GM12878 (cell line): ENCODE data around the gene TM9SF4. TPM values are rescaled to one million over a fixed set of nuclear protein-coding genes. Genes with fewer than 3 reads are reported as not detected.

Source experiments
- ATAC-seq: fragments of 200-7000 bp; cut with Tn5 transposase; 3 replicates; pipeline ENCODE4 v1.9.1; 2020; ENCODE audit warnings: mild to moderate bottlenecking, moderate library complexity
- BruUV-seq: library from RNA; stranded (reverse); fragments of 400-500 nt; replicated peaks from 2 replicates; lab custom pipeline; 2021; lab: Mats Ljungman, UMichigan
- CTCF ChIA-PET: fragments of 300-600 bp; sonication (Branson Sonifier 250); formaldehyde crosslinking; extraction: SDS; loops from one replicate; lab custom pipeline; 2021; ENCODE audit warnings: inconsistent platforms; lab: Yijun Ruan, JAX
- POLR2A ChIA-PET: fragments of 350-600 bp; formaldehyde crosslinking; extraction: SDS; loops from one replicate; lab custom pipeline; 2021; ENCODE audit warnings: inconsistent platforms; lab: Charles Lee
- RAD21 ChIA-PET: fragments of 300-600 bp; sonication (Branson Sonifier 250); formaldehyde crosslinking; loops from one replicate; lab custom pipeline; 2023; ENCODE audit warnings: antibody characterized with exemption; ENCODE audit not compliant: unreplicated experiment; lab: Charles Lee
- SMC1A ChIA-PET: fragments of 300-600 bp; sonication (Branson Sonifier 250); formaldehyde crosslinking; loops from one replicate; lab custom pipeline; 2023; ENCODE audit not compliant: unreplicated experiment, uncharacterized antibody; lab: Charles Lee
- DNase-seq: peaks from one replicate; pipeline ENCODE4 v3.0.0-alpha.2; 2011; ENCODE audit warnings: low read depth, low spot score
- FAIRE-seq: peaks from 3 replicates; lab custom pipeline; 2011; peaks lifted over from hg19 to GRCh38; lab: Jason Lieb, UNC
- H2AFZ ChIP-seq: 2 replicates; pipeline ENCODE4 v1.6.0; 2011; ENCODE audit warnings: low read depth, low read length, control low read depth; ENCODE audit not compliant: control insufficient read depth
- H3K27ac ChIP-seq: 2 replicates; pipeline ENCODE4 v1.5.1; 2011; ENCODE audit warnings: control low read depth; ENCODE audit not compliant: control insufficient read depth, insufficient read depth
- H3K27me3 ChIP-seq, 2 experiments: replicated peaks in 1 of 2; 2 replicates each; pipeline versions ENCODE4 v1.6.0 to v1.6.1; 2011; ENCODE audit warnings: low read length in 1 of 2; ENCODE audit not compliant: control insufficient read depth in 2 of 2, insufficient read depth in 2 of 2
- H3K36me3 ChIP-seq, 2 experiments: 2 replicates each; pipeline ENCODE4 v1.5.1; 2011; ENCODE audit warnings: low read length in 1 of 2; ENCODE audit not compliant: control insufficient read depth in 2 of 2, insufficient read depth in 2 of 2
- H3K4me1 ChIP-seq: 2 replicates; pipeline ENCODE4 v1.6.1; 2011; ENCODE audit warnings: mild to moderate bottlenecking, low read length, moderate library complexity, mixed read lengths; ENCODE audit not compliant: control insufficient read depth, insufficient read depth
- H3K4me2 ChIP-seq: 2 replicates; pipeline ENCODE4 v1.6.0; 2011; ENCODE audit warnings: control low read depth; ENCODE audit not compliant: control insufficient read depth, insufficient read depth
- H3K4me3 ChIP-seq: fragments of 200-600 bp; sonication (generic); 2 replicates; pipeline ENCODE4 v1.5.1; 2016
- H3K79me2 ChIP-seq: 2 replicates; pipeline ENCODE4 v1.6.0; 2011; ENCODE audit warnings: low read length; ENCODE audit not compliant: control insufficient read depth, insufficient read depth
- H3K9ac ChIP-seq: 2 replicates; pipeline ENCODE4 v1.8.0; 2011; ENCODE audit warnings: low read length, control low read depth, mixed read lengths; ENCODE audit not compliant: control insufficient read depth, insufficient read depth
- H3K9me3 ChIP-seq: replicated peaks from 3 replicates; pipeline ENCODE4 v1.5.1; 2011; ENCODE audit warnings: mild to moderate bottlenecking, low read length; ENCODE audit not compliant: control insufficient read depth, insufficient read depth
- H4K20me1 ChIP-seq: 2 replicates; pipeline ENCODE4 v1.6.0; 2011; ENCODE audit not compliant: control insufficient read depth, insufficient read depth
- ATF3 ChIP-seq: IDR thresholded peaks from 2 replicates; pipeline ENCODE4 v1.6.1; 2011; ENCODE audit warnings: low read depth, mild to moderate bottlenecking, low read length, moderate library complexity, borderline replicate concordance; ENCODE audit errors: extremely low read depth
- CEBPB ChIP-seq, 2 experiments: fragments of 150-350 bp in 1 of 2; IDR thresholded peaks; 2 replicates each; pipeline ENCODE4 v1.6.1; 2012 to 2014; ENCODE audit warnings: low read depth in 2 of 2, low read length in 2 of 2, borderline replicate concordance in 1 of 2, inconsistent platforms in 1 of 2
- CREB1 ChIP-seq: IDR thresholded peaks from 2 replicates; pipeline ENCODE4 v1.6.1; 2012; ENCODE audit warnings: low read depth, mild to moderate bottlenecking, inconsistent platforms
- ETV6 ChIP-seq, 2 experiments: fragments of 450-650 bp in 1 of 2; IDR thresholded peaks in 1 of 2; conservative IDR thresholded peaks in 1 of 2; 2 replicates each; pipeline ENCODE4 v1.6.1; 2014; ENCODE audit warnings: antibody characterized with exemption in 1 of 2, borderline replicate concordance in 1 of 2, low read depth in 1 of 2, mild to moderate bottlenecking in 1 of 2, moderate library complexity in 1 of 2
- FOXM1 ChIP-seq: IDR thresholded peaks from 2 replicates; pipeline ENCODE4 v1.6.1; 2012; ENCODE audit warnings: low read depth, mild to moderate bottlenecking, inconsistent platforms, low read length, moderate library complexity
- GATAD2B ChIP-seq: fragments of 450-650 bp; conservative IDR thresholded peaks from 2 replicates; pipeline ENCODE4 v1.6.1; 2017; ENCODE audit warnings: low read depth, mild to moderate bottlenecking, moderate library complexity
- HDAC6 ChIP-seq: fragments of 200-600 bp; sonication (generic); IDR thresholded peaks from one replicate; pipeline ENCODE4 v1.8.0; 2017; ENCODE audit warnings: antibody characterized with exemption; ENCODE audit not compliant: unreplicated experiment
- IKZF1 ChIP-seq: fragments of 450-650 bp; conservative IDR thresholded peaks from 2 replicates; pipeline ENCODE4 v1.6.1; 2017; ENCODE audit warnings: antibody characterized with exemption, mild to moderate bottlenecking
- IKZF2 ChIP-seq, 2 experiments: fragments of 450-650 bp; IDR thresholded peaks; 2 replicates each; pipeline ENCODE4 v1.6.1; 2017; ENCODE audit warnings: mild to moderate bottlenecking in 2 of 2, moderate library complexity in 2 of 2
- MLLT1 ChIP-seq: fragments of 450-650 bp; IDR thresholded peaks from 2 replicates; pipeline ENCODE4 v1.6.1; 2016; ENCODE audit warnings: mild to moderate bottlenecking
- NFIC ChIP-seq: IDR thresholded peaks from 2 replicates; pipeline ENCODE4 v1.6.1; 2012; ENCODE audit warnings: low read depth, mild to moderate bottlenecking, inconsistent platforms, low read length, moderate library complexity
- NR2C2 ChIP-seq: IDR thresholded peaks from 2 replicates; pipeline ENCODE4 v1.6.1; 2011; ENCODE audit warnings: borderline replicate concordance, low read depth; ENCODE audit not compliant: control insufficient read depth, insufficient read length
- NR2F1 ChIP-seq: fragments of 450-650 bp; conservative IDR thresholded peaks from 2 replicates; pipeline ENCODE4 v1.6.1; 2017; ENCODE audit warnings: mild to moderate bottlenecking
- PAX5 ChIP-seq: IDR thresholded peaks from 2 replicates; pipeline ENCODE4 v1.6.1; 2011; ENCODE audit warnings: low read depth, low read length, borderline replicate concordance
- RB1 ChIP-seq: fragments of 450-650 bp; formaldehyde crosslinking; IDR thresholded peaks from 2 replicates; pipeline ENCODE4 v1.6.1; 2017; ENCODE audit warnings: mild to moderate bottlenecking, borderline replicate concordance
- RBBP5 ChIP-seq: fragments of 200-600 bp; sonication (generic); conservative IDR thresholded peaks from 2 replicates; pipeline ENCODE4 v1.6.1; 2016
- RUNX3 ChIP-seq: IDR thresholded peaks from 2 replicates; pipeline ENCODE4 v1.6.1; 2012; ENCODE audit warnings: low read length, inconsistent platforms
- SREBF2 ChIP-seq: IDR thresholded peaks from 2 replicates; pipeline ENCODE4 v1.6.1; 2012; ENCODE audit warnings: mild to moderate bottlenecking, low read length
- SRF ChIP-seq, 2 experiments: IDR thresholded peaks; 2 replicates each; pipeline ENCODE4 v1.6.1; 2011; ENCODE audit warnings: low read depth in 2 of 2, low read length in 2 of 2, mild to moderate bottlenecking in 1 of 2, moderate library complexity in 1 of 2
- STAT1 ChIP-seq: fragments of 450-650 bp; conservative IDR thresholded peaks from 2 replicates; pipeline ENCODE4 v1.6.1; 2014; ENCODE audit warnings: antibody characterized with exemption, mild to moderate bottlenecking
- SUPT20H ChIP-seq: IDR thresholded peaks from 2 replicates; pipeline ENCODE4 v1.6.1; 2011; ENCODE audit warnings: low read depth, mild to moderate bottlenecking, low read length, moderate library complexity, borderline replicate concordance; ENCODE audit not compliant: control insufficient read depth
- TCF3 ChIP-seq: IDR thresholded peaks from 2 replicates; pipeline ENCODE4 v1.6.1; 2012; ENCODE audit warnings: low read depth, mild to moderate bottlenecking, low read length, borderline replicate concordance; ENCODE audit not compliant: insufficient read depth
- ZBED1 ChIP-seq: IDR thresholded peaks from 2 replicates; pipeline ENCODE4 v1.6.1; 2016; ENCODE audit warnings: borderline replicate concordance
- ZNF24 ChIP-seq: fragments of 450-650 bp; IDR thresholded peaks from 2 replicates; pipeline ENCODE4 v1.6.1; 2017; ENCODE audit warnings: antibody characterized with exemption, mild to moderate bottlenecking
- ZNF622 ChIP-seq: fragments of 450-650 bp; IDR thresholded peaks from 2 replicates; pipeline ENCODE4 v1.6.1; 2017; ENCODE audit warnings: mild to moderate bottlenecking, inconsistent platforms
- WGBS: methylation state at CpG from one replicate; pipeline ENCODE4 v1.1.6; 2016; ENCODE audit warnings: low lambda C conversion rate; ENCODE audit not compliant: insufficient replicate concordance, insufficient coverage; ENCODE audit errors: missing lambda C conversion rate; 5-methylcytosine and 5-hydroxymethylcytosine counted together
- in situ Hi-C: fragments of 300-500 bp; cut with MboI; formaldehyde crosslinking; loops from 9 replicates; pipeline ENCODE4 v1.14.3; 2018; ENCODE audit warnings: mixed read lengths
- intact Hi-C: fragments of 100-400 bp; cut with micrococcal nuclease; formaldehyde crosslinking; loops from one replicate; pipeline ENCODE4 v1.14.2; 2022; ENCODE audit not compliant: unreplicated experiment
- polyA plus RNA-seq, 11 experiments: library from polyadenylated mRNA; depleted of rRNA in 4 of 11; unstranded in 6 of 11; stranded (reverse) in 5 of 11; fragments of >200 nt; fragmentation: Nextera tagmentation in 4 of 11; fragmentation: Illumina TruSeq in 1 of 11; extraction: Ambion mirVana in 4 of 11; extraction: Trizol in 1 of 11; gene quantifications; 1 replicate in 1 of 11; 2 replicates in 10 of 11; pipeline versions ENCODE4 v1.2.1 to v1.2.3, GENCODE V29; 2011 to 2016; ENCODE audit warnings: inconsistent platforms in 2 of 11, missing spikeins in 2 of 11, low read depth in 1 of 11
- total RNA-seq, 4 experiments: library from RNA; depleted of rRNA in 3 of 4; stranded (reverse); fragments of >200 nt in 3 of 4; fragmentation: Illumina TruSeq in 1 of 4; extraction: Trizol in 1 of 4; gene quantifications; 2 replicates each; pipeline versions ENCODE4 v1.2.1 to v1.2.3, GENCODE V29; 2013 to 2021

TM9SF4 gene
- total and polyA plus RNA-seq, 10 of the 15 experiments (the other 5 are each of a cell fraction or from before 2014, with no cell fraction given): 8.5 to 47.8 (median 24.3) TPM

GRCh38 chr20:32142088-32142487, 32.6 kb downstream of the TM9SF4 start (continued):
- TF ChIP-seq ZBED1 (no peak), IKZF2 (IDR thresholded peaks at IDR 0.05) (no peak), ATF3 (no peak), RB1 (no peak), GATAD2B (no peak), NR2F1 (no peak), MLLT1 (no peak), RUNX3 (no peak), SREBF2 (no peak), IKZF1 (no peak), RBBP5 (no peak)

GRCh38 chr20:32142991-32143390, 33.5 kb downstream of the TM9SF4 start:
- POLR2A ChIA-PET: interaction anchor here (0.9 kb wide), 1 partner anchor 14 kb away, joined by 3 read pairs; no protein-coding TSS in a partner anchor
- Histone ChIP-seq H3K9me3 (no peaks in the 10 kb centered on the region), H3K4me1 (no peaks in the 10 kb centered on the region), H4K20me1 (no peaks in the 10 kb centered on the region), H3K79me2 (no peaks in the 10 kb centered on the region), H3K4me2 (no peak overlapping the region), H3K9ac (no peak overlapping the region), H3K36me3 (peaks cover 29 to 53% of the 10 kb centered on the region in 2 experiments), H3K27ac (no peak overlapping the region), H3K4me3 (no peak overlapping the region), H2AFZ (no peak overlapping the region), H3K27me3 (no peaks in the 10 kb centered on the region)
- WGBS: 95% methylated on average over 15 of the region's 15 CpGs
- intact Hi-C loops: no loop called here
- no peak for FAIRE-seq
- CTCF ChIA-PET: no interaction called here
- no TSS peak for BruUV-seq
- ATAC-seq: no peak
- SMC1A ChIA-PET: no interaction called here
- DNase-seq: no peak
- TF ChIP-seq STAT1 (no peak), NFIC (no peak), ETV6 (conservative IDR thresholded peaks at IDR 0.05 in 1 of 2, IDR thresholded peaks at IDR 0.05 in 1 of 2; ENCODE audit: borderline replicate concordance in 1 of 2, low read depth in 1 of 2) (no peak), ZNF622 (no peak), FOXM1 (no peak), SUPT20H (no peak), HDAC6 (no peak), CREB1 (no peak), SRF (IDR thresholded peaks at IDR 0.05; ENCODE audit: low read depth in 2 of 2, low read length in 2 of 2) (no peak), ZNF24 (no peak), NR2C2 (no peak), PAX5 (no peak), TCF3 (no peak), CEBPB (IDR thresholded peaks at IDR 0.05; ENCODE audit: borderline replicate concordance in 1 of 2, low read depth in 2 of 2, low read length in 2 of 2) (no peak)
- in situ Hi-C loops: no loop called here
- RAD21 ChIA-PET: no interaction called here
